Activated naive CD8-positive, alpha-beta T cell treated with anti-CD3 and anti-CD28 coated beads, Interleukin-2, amount 50 U/mL, for 24 hours (primary cell): Measurements from ENCODE around the gene JAG1.

Source experiments
- ATAC-seq: fragments of 150-1000 bp; cut with Tn5 transposase; one replicate; pipeline ENCODE4 v1.10.0; 2021
- DNase-seq: peaks from one replicate; pipeline ENCODE4 v3.0.0; 2021
- H3K27ac Mint-ChIP-seq: one replicate; pipeline ENCODE4 v1.8.0; 2021; ENCODE audit warnings: mild to moderate bottlenecking, mixed read lengths
- H3K27me3 Mint-ChIP-seq: one replicate; pipeline ENCODE4 v1.8.0; 2021; ENCODE audit warnings: mixed read lengths
- H3K36me3 Mint-ChIP-seq: one replicate; pipeline ENCODE4 v1.8.0; 2021; ENCODE audit warnings: low read depth, mixed read lengths
- H3K4me1 Mint-ChIP-seq: one replicate; pipeline ENCODE4 v1.8.0; 2021; ENCODE audit warnings: mixed read lengths
- H3K4me3 Mint-ChIP-seq: one replicate; pipeline ENCODE4 v1.8.0; 2021; ENCODE audit warnings: mild to moderate bottlenecking, moderate library complexity, mixed read lengths
- H3K9me3 Mint-ChIP-seq: one replicate; pipeline ENCODE4 v1.8.0; 2021; ENCODE audit warnings: mixed read lengths

Gene JAG1

DNA sequence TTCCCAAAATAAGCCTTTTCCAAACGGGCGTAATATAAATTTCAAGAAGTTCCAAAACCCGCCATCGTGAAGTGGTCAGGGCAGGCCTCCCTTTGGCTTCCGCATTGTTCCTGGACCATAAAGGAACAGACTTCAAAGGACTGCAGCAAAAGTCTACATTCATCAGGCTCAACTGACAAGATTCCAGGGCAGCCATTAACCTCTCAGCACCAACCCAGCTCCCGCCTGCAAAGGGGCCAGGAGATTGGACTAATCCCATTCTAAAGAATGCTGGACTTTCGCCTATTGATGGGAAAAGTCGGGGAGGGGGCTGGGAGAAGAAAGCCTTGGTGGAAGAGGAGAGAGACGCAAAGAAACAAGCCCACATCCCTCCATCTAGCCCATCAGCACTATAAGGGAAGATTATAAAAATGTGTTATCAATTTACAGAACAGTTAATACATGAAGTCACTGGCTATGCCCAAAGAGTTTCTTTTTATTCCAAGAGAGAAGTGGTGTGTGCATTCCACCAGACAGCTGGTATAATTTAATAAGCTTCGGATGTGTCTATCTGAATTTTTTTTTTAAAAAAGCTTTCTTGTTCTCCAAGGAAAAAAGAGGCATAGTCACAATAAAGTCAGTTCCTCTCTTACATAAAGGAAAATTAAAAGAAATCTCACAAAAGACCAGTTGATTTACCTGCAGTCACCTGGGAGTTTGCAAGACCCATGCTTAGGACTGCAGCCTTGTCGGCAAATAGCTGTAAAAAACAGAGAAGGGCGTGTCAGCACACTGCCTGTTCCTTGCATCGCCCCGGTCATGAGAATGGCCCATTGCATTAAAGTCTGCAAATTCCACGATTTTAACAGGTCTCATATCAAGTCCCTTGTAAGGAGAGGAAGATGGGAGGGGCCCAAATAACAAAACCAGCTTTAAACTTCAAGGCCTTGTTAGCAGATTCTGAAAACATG, 17.8 kb downstream of the JAG1 start:
- DNase-seq (no peak), ATAC-seq (no peak)
- no peak overlapping the region for H3K4me3 Mint-ChIP-seq
- H3K36me3 Mint-ChIP-seq = no peaks in the 10 kb centered on the region
- H3K27ac Mint-ChIP-seq = no peak overlapping the region
- H3K4me1 Mint-ChIP-seq = no peaks in the 10 kb centered on the region
- H3K27me3 Mint-ChIP-seq = peaks cover 18% of the 10 kb centered on the region
- no peaks in the 10 kb centered on the region for H3K9me3 Mint-ChIP-seq

GRCh38 chr20:10654630-10655029, 19.2 kb downstream of the JAG1 start:
- Mint-ChIP-seq H3K4me1 (no peaks in the 10 kb centered on the region), H3K27me3 (peaks cover 20% of the 10 kb centered on the region), H3K9me3 (no peaks in the 10 kb centered on the region), H3K36me3 (no peaks in the 10 kb centered on the region), H3K4me3 (no peak overlapping the region), H3K27ac (no peak overlapping the region)
- DNase-seq = no peak
- no peak for ATAC-seq

GRCh38 chr20:10654250-10654610, 19.6 kb downstream of the JAG1 start:
- Mint-ChIP-seq H3K36me3 (no peaks in the 10 kb centered on the region), H3K27me3 (peaks cover 20% of the 10 kb centered on the region), H3K4me1 (no peaks in the 10 kb centered on the region), H3K9me3 (no peaks in the 10 kb centered on the region), H3K27ac (no peak overlapping the region), H3K4me3 (no peak overlapping the region)
- DNase-seq (no peak), ATAC-seq (no peak)

GRCh38 chr20:10653599-10654249, 20.1 kb downstream of the JAG1 start:
- Mint-ChIP-seq H3K4me3 (no peak overlapping the region), H3K9me3 (no peaks in the 10 kb centered on the region), H3K27me3 (peaks cover 20% of the 10 kb centered on the region), H3K4me1 (no peaks in the 10 kb centered on the region), H3K27ac (no peak overlapping the region), H3K36me3 (no peaks in the 10 kb centered on the region)
- ATAC-seq (no peak), DNase-seq (no peak)

DNA sequence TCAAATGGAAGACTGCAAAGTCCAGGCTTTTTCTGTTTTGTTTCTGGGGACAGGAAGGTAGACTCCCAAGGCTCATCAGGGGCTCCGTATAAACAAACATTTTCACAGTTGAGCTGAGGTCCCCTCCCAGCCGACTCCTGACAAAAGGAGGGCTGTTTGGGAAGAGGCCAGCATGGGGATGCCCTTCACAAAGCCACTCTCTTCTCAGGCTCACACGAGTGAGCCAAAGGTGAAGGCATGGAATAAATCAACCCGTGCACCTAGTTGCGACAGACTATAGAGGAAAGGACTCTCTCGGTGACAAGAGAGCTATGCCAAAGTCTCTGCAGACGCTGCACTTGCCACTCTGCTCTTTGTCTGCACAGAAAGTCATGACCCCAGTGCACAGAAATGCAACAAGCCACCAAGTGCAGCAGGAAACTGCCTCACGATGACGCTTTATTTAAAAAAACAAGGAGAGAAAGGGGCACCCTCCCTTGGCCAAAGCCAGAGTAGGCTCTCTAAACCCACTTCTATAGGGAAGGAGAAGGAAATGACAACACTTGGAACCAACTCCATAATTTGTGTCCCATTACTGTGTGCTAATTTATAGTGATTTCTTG, 21.0 kb downstream of the JAG1 start:
- Mint-ChIP-seq H3K4me1 (no peaks in the 10 kb centered on the region), H3K36me3 (no peaks in the 10 kb centered on the region), H3K27ac (no peak overlapping the region), H3K9me3 (no peaks in the 10 kb centered on the region), H3K27me3 (peaks cover 20% of the 10 kb centered on the region), H3K4me3 (no peak overlapping the region)
- ATAC-seq (no peak), DNase-seq (no peak)

GRCh38 chr20:10652185-10652584, 21.6 kb downstream of the JAG1 start:
- Mint-ChIP-seq H3K27me3 (peaks cover 18% of the 10 kb centered on the region), H3K4me1 (no peaks in the 10 kb centered on the region), H3K36me3 (no peaks in the 10 kb centered on the region), H3K9me3 (no peaks in the 10 kb centered on the region), H3K27ac (no peak overlapping the region), H3K4me3 (no peak overlapping the region)
- DNase-seq = no peak
- ATAC-seq = no peak

- ATAC-seq (no peak), DNase-seq (no peak)
These were observed 22.4 kb downstream of the JAG1 start for GRCh38 chr20:10651227-10651990.

GRCh38 chr20:10649797-10650160, 24.0 kb downstream of the JAG1 start:
- Mint-ChIP-seq H3K27me3 (peaks cover 19% of the 10 kb centered on the region), H3K9me3 (no peaks in the 10 kb centered on the region), H3K4me3 (no peak overlapping the region), H3K36me3 (no peaks in the 10 kb centered on the region), H3K27ac (no peak overlapping the region), H3K4me1 (no peaks in the 10 kb centered on the region)
- DNase-seq (no peak), ATAC-seq (no peak)

More at GRCh38 chr20:10651227-10651990, 22.4 kb downstream of the JAG1 start:
- no peaks in the 10 kb centered on the region for H3K9me3 Mint-ChIP-seq
- no peak overlapping the region for H3K27ac Mint-ChIP-seq
- no peak overlapping the region for H3K4me3 Mint-ChIP-seq
- H3K27me3 Mint-ChIP-seq = peaks cover 21% of the 10 kb centered on the region
- H3K36me3 Mint-ChIP-seq = no peaks in the 10 kb centered on the region
- no peaks in the 10 kb centered on the region for H3K4me1 Mint-ChIP-seq

- no peak overlapping the region for H3K4me3 Mint-ChIP-seq
- no peaks in the 10 kb centered on the region for H3K36me3 Mint-ChIP-seq
- H3K9me3 Mint-ChIP-seq = no peaks in the 10 kb centered on the region
- no peaks in the 10 kb centered on the region for H3K4me1 Mint-ChIP-seq
- ATAC-seq (no peak), DNase-seq (no peak)
- H3K27me3 Mint-ChIP-seq = peaks cover 19% of the 10 kb centered on the region
- no peak overlapping the region for H3K27ac Mint-ChIP-seq
These were observed 24.6 kb downstream of the JAG1 start for GRCh38 chr20:10649080-10649796.

DNA sequence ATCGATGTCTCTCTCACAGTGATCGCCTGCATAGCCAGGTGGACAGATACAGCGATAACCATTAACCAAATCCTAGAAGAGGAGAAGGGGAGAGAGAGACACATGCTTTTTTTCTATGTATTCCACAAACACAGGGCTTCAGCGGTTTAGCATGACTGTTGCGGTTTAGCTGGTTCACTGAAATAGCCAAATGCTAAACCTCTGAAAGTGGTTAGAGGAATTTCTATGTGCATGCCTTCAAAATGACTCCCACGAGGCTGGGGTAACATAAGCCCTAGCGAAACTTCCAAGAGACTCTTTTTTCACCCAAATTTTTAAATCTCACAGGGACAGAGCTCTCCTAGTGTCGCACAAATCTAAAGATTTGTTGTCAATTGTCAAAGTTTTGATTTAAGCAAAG, 25.1 kb downstream of the JAG1 start:
- H3K27ac Mint-ChIP-seq = no peak overlapping the region
- ATAC-seq (no peak), DNase-seq (no peak)
- no peaks in the 10 kb centered on the region for H3K9me3 Mint-ChIP-seq
- H3K4me3 Mint-ChIP-seq = no peak overlapping the region
- H3K36me3 Mint-ChIP-seq = no peaks in the 10 kb centered on the region
- peaks cover 16% of the 10 kb centered on the region for H3K27me3 Mint-ChIP-seq
- H3K4me1 Mint-ChIP-seq = no peaks in the 10 kb centered on the region

DNA sequence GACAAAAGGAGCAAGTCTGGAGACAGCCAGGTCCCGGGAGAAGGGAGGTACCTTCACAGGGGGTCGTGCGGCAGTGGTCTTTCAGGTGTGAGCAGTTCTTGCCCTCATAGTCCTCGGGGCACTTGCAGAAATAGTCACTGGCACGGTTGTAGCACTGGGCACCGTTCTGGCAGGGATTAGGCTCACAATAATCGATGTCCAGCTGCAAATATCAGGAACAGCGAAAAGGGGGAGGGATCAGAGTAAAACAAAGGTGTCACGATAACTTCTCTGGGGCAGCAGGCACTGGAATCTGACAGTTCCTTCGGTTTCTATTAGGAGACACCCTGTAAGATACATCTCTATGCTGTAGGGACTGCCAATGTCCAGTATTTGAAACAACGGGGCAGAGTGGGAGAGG, 25.9 kb downstream of the JAG1 start:
- no peaks in the 10 kb centered on the region for H3K9me3 Mint-ChIP-seq
- ATAC-seq = no peak
- H3K36me3 Mint-ChIP-seq = no peaks in the 10 kb centered on the region
- peaks cover 14% of the 10 kb centered on the region for H3K27me3 Mint-ChIP-seq
- H3K4me3 Mint-ChIP-seq = no peak overlapping the region
- DNase-seq = no peak
- H3K27ac Mint-ChIP-seq = no peak overlapping the region
- peaks cover 4% of the 10 kb centered on the region for H3K4me1 Mint-ChIP-seq

DNA sequence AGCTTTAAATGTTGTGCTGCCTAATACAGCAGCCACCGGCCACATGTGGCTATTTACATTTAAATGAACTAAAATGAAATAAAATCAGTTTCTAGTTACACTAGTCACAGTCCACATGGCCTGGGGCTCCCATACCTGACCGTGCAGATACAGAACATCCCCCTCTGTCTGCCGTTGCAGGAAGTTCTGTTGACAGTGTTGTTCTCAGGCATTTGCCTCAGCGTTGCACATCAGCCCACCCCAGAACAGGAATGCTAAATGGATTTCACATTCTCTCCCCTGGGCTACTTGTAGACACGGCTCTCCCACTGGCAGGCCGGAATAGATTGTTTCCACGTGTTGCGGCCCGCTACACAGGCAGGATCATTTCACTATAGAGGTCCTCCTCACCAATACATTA, 26.3 kb downstream of the JAG1 start:
- ATAC-seq = no peak
- Mint-ChIP-seq H3K4me3 (no peak overlapping the region), H3K27me3 (peaks cover 10% of the 10 kb centered on the region), H3K4me1 (peaks cover 4% of the 10 kb centered on the region), H3K9me3 (no peaks in the 10 kb centered on the region), H3K27ac (no peak overlapping the region), H3K36me3 (no peaks in the 10 kb centered on the region)
- DNase-seq = no peak

GRCh38 chr20:10646886-10647420, 26.8 kb downstream of the JAG1 start:
- no peaks in the 10 kb centered on the region for H3K36me3 Mint-ChIP-seq
- H3K27ac Mint-ChIP-seq = no peak overlapping the region
- DNase-seq (no peak), ATAC-seq (no peak)
- no peaks in the 10 kb centered on the region for H3K9me3 Mint-ChIP-seq
- no peak overlapping the region for H3K4me3 Mint-ChIP-seq
- peaks cover 4% of the 10 kb centered on the region for H3K4me1 Mint-ChIP-seq
- peaks cover 10% of the 10 kb centered on the region for H3K27me3 Mint-ChIP-seq

- H3K27ac Mint-ChIP-seq = no peak overlapping the region
- ATAC-seq (no peak), DNase-seq (no peak)
- no peaks in the 10 kb centered on the region for H3K36me3 Mint-ChIP-seq
- peaks cover 10% of the 10 kb centered on the region for H3K27me3 Mint-ChIP-seq
- H3K9me3 Mint-ChIP-seq = no peaks in the 10 kb centered on the region
- peaks cover 4% of the 10 kb centered on the region for H3K4me1 Mint-ChIP-seq
- no peak overlapping the region for H3K4me3 Mint-ChIP-seq
These were observed 27.8 kb downstream of the JAG1 start for GRCh38 chr20:10646006-10646405.
